Spinal cord (tissue), 10 donors: ENCODE results near the gene MBTPS1. TPM values are rescaled to one million over a fixed set of nuclear protein-coding genes. Genes with fewer than 3 reads are reported as not detected.

ENCODE experiments used
- DNase-seq, 6 donors: peaks; one replicate each; pipeline versions ENCODE4 v3.0.0 to v3.0.0-alpha.2; 2013 to 2015; ENCODE audit warnings: low spot score in 6 of 6, low read depth in 4 of 6
- H3K27ac ChIP-seq: one replicate; pipeline ENCODE4 v1.5.1; 2013; ENCODE audit warnings: low read depth, low read length, control low read depth
- H3K27me3 ChIP-seq: one replicate; pipeline ENCODE4 v1.6.1; 2013; ENCODE audit warnings: low read length; ENCODE audit not compliant: control insufficient read depth, insufficient read depth
- H3K36me3 ChIP-seq: one replicate; pipeline ENCODE4 v1.6.1; 2013; ENCODE audit warnings: low read length; ENCODE audit not compliant: control insufficient read depth, insufficient read depth
- H3K4me1 ChIP-seq: one replicate; pipeline ENCODE4 v1.6.1; 2013; ENCODE audit warnings: low read length; ENCODE audit not compliant: control insufficient read depth, insufficient read depth
- H3K4me3 ChIP-seq: one replicate; pipeline ENCODE4 v1.5.1; 2013; ENCODE audit warnings: low read depth, low read length, control low read depth
- H3K9me3 ChIP-seq: one replicate; pipeline ENCODE4 v1.6.1; 2013; ENCODE audit warnings: low read length; ENCODE audit not compliant: control insufficient read depth, insufficient read depth
- WGBS: methylation state at CpG from one replicate; pipeline ENCODE4 v1.1.5; 2013; ENCODE audit warnings: missing lambda C conversion rate; ENCODE audit not compliant: insufficient coverage; 5-methylcytosine and 5-hydroxymethylcytosine counted together
- polyA plus RNA-seq, 2 donors: library from polyadenylated mRNA; unstranded; fragments of 120-200 nt; gene quantifications; one replicate each; pipeline ENCODE4 v1.2.1, GENCODE V29; 2013; ENCODE audit not compliant: insufficient read length in 2 of 2
- total RNA-seq, 2 donors: library from RNA; depleted of rRNA in 1 of 2; stranded (reverse); fragments of 120-200 nt in 1 of 2; fragments of >200 nt in 1 of 2; gene quantifications; one replicate each; pipeline versions ENCODE4 v1.2.3 to v1.2.4, GENCODE V29; 2013 to 2014
- donor health status: healthy.

The MBTPS1 gene
- total and polyA plus RNA-seq, 4 donors, result 66.2 to 84.3 (median 74.9) TPM

DNA sequence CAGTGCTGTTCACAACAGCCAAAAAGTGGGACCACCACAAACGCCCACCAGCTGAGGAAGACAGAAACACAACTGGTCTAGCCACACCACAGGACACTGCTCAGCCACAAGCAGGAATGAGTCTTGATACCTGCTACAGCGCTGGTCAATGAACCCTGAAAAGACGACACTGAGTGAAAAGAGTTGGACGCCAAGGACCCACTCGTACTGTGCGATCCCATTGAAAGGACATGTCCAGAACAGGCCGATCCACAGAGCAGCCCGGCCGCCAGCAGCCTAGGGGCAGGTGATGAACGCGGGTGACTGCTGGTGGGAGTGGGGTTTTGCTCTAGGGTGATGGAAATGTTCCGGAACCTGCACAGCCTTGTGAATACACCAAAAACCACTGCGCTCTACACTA is 63.5 kb downstream of the MBTPS1 start:
- WGBS, result 91% methylated on average over 7 of the region's 13 CpGs
- peaks cover 32% of the 10 kb centered on the region for H3K4me1 ChIP-seq

DNA sequence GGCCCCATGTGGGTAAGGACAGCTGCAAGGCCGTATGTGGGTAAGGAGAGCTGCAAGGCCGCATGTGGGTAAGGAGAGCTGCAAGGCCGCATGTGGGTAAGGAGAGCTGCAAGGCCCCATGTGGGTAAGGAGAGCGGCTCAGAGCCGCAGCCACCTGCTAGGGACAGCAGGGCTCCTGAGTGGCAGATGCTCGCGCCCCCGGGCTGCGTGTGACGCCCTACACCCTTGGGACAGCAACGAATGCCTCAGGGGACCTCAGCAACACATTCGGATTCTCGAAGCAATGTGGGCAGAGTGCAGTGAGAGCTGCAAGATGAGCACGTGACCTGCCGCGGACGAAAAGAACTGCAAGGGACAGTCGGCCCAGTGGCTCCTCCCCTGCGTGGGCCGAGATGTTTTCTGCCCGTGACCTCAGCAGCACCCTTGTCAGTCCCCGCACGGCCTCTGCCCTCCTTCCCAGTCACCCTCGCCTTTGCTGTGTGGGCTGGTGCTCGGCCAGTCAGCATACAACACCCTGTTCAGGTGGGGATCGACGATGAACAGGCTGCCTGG is 64.6 kb downstream of the MBTPS1 start:
- no peak overlapping the region for H3K4me3 ChIP-seq
- 89% methylated on average over 26 of the region's 27 CpGs for WGBS
- peaks cover 79% of the 10 kb centered on the region for H3K36me3 ChIP-seq
- H3K9me3 ChIP-seq, result no peaks in the 10 kb centered on the region
- no peak overlapping the region for H3K27ac ChIP-seq
- no peak for DNase-seq
- no peaks in the 10 kb centered on the region for H3K27me3 ChIP-seq
- H3K4me1 ChIP-seq, result peaks cover 28% of the 10 kb centered on the region

More for the DNA sequence above, 63.5 kb downstream of the MBTPS1 start:
- Histone ChIP-seq H3K36me3 (peaks cover 78% of the 10 kb centered on the region), H3K4me3 (no peak overlapping the region), H3K27ac (no peak overlapping the region), H3K9me3 (no peaks in the 10 kb centered on the region), H3K27me3 (no peaks in the 10 kb centered on the region)
- no peak for DNase-seq

DNA sequence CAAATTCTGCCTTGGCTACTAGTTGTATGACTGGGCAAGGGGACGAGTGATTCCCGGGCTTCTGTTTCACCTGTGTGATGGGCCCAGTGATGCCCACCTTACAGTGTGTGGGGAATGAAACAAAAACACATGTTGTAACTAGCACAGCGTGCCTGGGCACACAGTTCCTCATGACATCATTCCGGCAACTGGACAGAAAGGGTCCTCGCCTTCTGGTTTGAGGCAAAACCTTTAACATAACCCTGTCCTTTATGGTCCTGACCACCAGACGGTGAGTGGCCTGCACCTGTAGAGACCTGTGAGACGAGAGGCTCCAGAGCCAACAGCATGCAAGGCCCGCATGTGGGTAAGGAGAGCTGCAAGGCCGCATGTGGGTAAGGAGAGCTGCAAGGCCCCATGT is 66.4 kb downstream of the MBTPS1 start:
- Histone ChIP-seq H3K36me3 (peaks cover 66% of the 10 kb centered on the region), H3K9me3 (no peaks in the 10 kb centered on the region), H3K4me3 (no peak overlapping the region), H3K27me3 (no peaks in the 10 kb centered on the region), H3K27ac (no peak overlapping the region), H3K4me1 (peaks cover 23% of the 10 kb centered on the region)
- no peak for DNase-seq
- WGBS, result 97% methylated on average over 9 of the region's 9 CpGs

DNA sequence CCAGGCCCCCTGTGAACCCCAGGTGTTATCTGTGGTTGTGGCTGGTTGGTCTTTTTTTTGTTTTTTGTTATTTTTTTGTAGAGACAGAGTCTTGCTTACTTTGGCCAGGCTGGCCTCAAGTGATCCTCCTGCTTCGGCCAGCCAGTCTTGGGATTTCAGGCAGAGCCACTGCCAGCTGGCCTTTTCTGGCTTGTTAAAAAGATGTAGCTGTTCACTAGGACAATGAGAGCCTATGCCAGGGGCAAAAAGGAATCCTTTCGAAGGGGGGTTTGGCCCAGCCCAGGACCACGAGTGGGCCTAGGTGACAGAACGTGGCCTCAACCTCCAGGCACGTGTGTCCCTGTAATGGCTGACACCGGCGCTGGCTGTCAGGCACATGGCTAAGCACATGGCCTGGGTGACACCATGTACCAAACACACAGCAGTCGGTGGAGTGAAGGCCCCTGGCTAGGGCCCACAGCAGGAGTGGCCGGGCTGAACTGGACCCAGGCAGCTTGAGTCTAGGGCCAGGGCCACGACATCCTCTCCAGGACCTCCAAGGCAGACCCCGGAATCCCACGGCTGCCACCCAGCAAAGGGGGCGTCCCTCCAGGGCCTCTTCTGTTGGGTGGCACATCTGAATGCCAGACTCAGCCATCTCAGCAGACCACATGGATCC is 67.2 kb downstream of the MBTPS1 start:
- Histone ChIP-seq H3K36me3 (peaks cover 59% of the 10 kb centered on the region), H3K27me3 (no peaks in the 10 kb centered on the region), H3K4me1 (peaks cover 24% of the 10 kb centered on the region), H3K27ac (no peak overlapping the region), H3K9me3 (no peaks in the 10 kb centered on the region), H3K4me3 (no peak overlapping the region)
- no peak for DNase-seq
- 67% methylated on average over 12 of the region's 13 CpGs for WGBS

DNA sequence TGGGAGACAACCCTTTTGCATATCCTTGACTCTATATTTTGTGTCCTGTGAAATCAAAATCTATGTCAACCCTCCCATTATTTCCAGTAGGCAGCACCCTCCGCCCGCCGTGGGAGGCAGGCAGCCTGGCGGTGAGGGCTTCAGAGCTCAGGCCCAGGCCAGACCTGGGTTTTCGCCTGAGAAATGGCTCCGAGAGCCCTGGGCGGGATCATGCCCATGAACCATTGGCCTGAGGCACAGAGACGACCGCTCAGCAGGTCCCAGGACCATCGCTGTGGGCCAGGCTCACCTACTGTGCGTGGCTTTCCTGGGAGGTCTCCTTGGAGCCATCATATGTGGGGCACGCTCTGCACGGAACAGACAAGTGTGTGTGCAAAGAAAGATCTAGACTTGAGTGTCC is 67.9 kb downstream of the MBTPS1 start:
- no peak for DNase-seq
- Histone ChIP-seq H3K4me3 (no peak overlapping the region), H3K27ac (no peak overlapping the region), H3K27me3 (no peaks in the 10 kb centered on the region), H3K4me1 (peaks cover 26% of the 10 kb centered on the region), H3K9me3 (no peaks in the 10 kb centered on the region), H3K36me3 (peaks cover 52% of the 10 kb centered on the region)
- 93% methylated on average over 11 of the region's 13 CpGs for WGBS

DNA sequence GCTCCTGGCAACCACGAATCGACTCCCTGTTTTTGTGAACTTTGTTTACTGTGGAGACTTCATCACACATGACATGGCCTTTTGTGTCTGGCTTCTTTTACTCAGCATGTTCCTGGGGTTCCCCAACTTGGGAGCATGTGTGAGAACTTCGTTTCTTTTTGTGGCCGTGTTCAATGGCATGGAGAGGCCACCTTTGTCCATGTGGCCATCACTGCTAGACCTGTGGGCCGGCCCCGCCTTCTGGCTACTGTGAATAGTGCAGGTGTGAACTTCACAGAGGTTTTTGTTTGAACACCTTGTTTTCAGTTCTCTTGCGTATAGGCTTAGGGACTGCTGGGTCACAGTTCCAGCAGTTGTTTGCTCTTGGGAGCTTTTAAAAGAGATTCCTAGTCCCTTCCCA is 68.5 kb downstream of the MBTPS1 start:
- H3K27me3 ChIP-seq, result no peaks in the 10 kb centered on the region
- H3K4me1 ChIP-seq, result peaks cover 32% of the 10 kb centered on the region
- 55% methylated on average over 5 of the region's 7 CpGs for WGBS
- peaks cover 48% of the 10 kb centered on the region for H3K36me3 ChIP-seq
- no peak overlapping the region for H3K27ac ChIP-seq
- DNase-seq, result no peak
- H3K4me3 ChIP-seq, result no peak overlapping the region
- no peaks in the 10 kb centered on the region for H3K9me3 ChIP-seq

DNA sequence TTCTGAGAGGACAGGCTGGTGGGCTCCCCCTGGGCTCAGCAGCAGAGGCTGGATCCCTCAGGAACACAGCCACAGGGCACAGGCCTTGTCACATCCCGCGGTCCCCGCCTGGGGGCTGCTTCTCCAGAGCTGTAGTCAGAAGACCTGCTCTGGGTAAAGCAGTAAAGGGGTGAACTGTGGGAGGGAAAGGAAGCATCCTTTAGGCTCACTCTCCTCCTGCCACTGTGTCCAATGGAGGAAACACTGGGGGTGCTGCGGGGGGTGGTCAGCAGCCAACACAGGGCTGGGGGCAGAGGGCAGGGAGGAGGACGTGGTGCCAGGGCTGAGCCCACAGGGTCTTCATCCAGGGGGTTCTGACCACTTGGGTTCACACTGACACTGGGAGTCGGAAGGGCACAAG is 69.1 kb downstream of the MBTPS1 start:
- Histone ChIP-seq H3K4me3 (no peak overlapping the region), H3K27me3 (no peaks in the 10 kb centered on the region), H3K4me1 (peaks cover 36% of the 10 kb centered on the region), H3K36me3 (peaks cover 46% of the 10 kb centered on the region), H3K27ac (no peak overlapping the region), H3K9me3 (no peaks in the 10 kb centered on the region)
- DNase-seq, result no peak
- WGBS, result 98% methylated on average over 5 of the region's 6 CpGs

DNA sequence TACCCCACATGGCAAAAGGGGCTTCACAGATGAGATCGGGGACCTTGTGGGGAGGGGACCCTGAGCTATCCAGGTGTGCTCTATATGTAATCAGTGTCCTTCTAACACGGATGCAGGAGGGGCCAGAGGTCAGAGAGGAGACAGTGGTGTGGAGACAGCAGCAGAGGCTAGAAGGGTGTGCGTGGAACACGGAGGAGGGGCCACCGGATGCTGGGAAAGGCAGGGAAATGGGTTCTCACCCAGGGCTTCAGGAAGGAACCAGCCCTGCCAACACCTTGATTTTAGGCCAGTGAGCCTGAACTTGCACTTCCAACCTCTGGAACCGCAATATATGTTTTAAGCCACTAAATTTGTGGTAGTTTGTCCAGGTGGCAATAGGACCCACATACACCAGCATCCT is 69.5 kb downstream of the MBTPS1 start:
- Histone ChIP-seq H3K9me3 (no peaks in the 10 kb centered on the region), H3K4me3 (no peak overlapping the region), H3K4me1 (peaks cover 36% of the 10 kb centered on the region), H3K36me3 (peaks cover 43% of the 10 kb centered on the region), H3K27ac (no peak overlapping the region), H3K27me3 (no peaks in the 10 kb centered on the region)
- 92% methylated on average over 6 of the region's 6 CpGs for WGBS
- no peak for DNase-seq

DNA sequence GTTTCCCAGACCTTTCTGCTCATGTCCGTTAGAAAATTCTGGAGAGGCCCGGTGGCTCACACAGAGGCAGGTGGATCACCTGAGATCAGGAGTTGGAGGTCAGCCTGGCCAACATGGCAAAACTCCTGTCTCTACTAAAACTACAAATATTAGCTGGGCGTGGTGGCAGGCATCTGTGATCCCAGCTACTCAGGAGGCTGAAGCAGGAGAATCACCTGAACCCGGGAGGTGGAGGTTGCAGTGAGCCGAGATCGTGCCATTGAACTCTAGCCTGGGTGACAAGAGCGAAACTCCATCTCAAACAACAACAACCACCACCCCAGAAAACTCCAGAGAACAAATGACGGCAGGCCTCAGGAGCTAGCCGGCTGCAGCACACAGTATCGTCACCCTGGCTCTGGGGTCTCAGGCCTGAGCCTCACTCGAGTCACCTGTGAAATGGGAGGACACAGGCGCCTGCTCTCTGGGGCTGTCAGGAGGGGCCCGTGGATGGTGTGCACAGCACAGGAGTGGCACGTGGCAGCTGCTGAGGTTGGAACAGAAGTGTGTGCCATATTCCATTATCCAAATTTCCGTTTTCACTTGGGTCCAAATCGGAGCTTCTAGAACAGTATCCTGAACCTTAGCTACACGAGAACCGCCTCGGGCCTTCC is 70.8 kb downstream of the MBTPS1 start:
- Histone ChIP-seq H3K36me3 (peaks cover 35% of the 10 kb centered on the region), H3K4me3 (no peak overlapping the region), H3K27ac (no peak overlapping the region), H3K27me3 (no peaks in the 10 kb centered on the region), H3K9me3 (no peaks in the 10 kb centered on the region), H3K4me1 (peaks cover 45% of the 10 kb centered on the region)
- 90% methylated on average over 17 of the region's 19 CpGs for WGBS
- DNase-seq, result no peak
